K562 (cell line): Measurements from ENCODE around the gene CRLF2. TPM values are rescaled to one million over a fixed set of nuclear protein-coding genes. Genes with fewer than 3 reads are reported as not detected.

Source experiments
- ATAC-seq: fragments of 200-7000 bp; cut with Tn5 transposase; 3 replicates; pipeline ENCODE4 v1.9.1; 2020; ENCODE audit warnings: moderate library complexity
- BruUV-seq: library from RNA; stranded (reverse); fragments of 400-500 nt; replicated peaks from 2 replicates; lab custom pipeline; 2021; lab: Mats Ljungman, UMichigan
- CTCF ChIA-PET: fragments of 300-600 bp; formaldehyde crosslinking; extraction: SDS; loops from one replicate; lab custom pipeline; 2021; ENCODE audit warnings: low intra/inter-chr PET ratio; lab: Yijun Ruan, JAX
- POLR2A ChIA-PET: fragments of 300-600, 350-650 bp; sonication (Branson Sonifier 250); formaldehyde crosslinking; extraction: SDS; loops from one replicate; lab custom pipeline; 2021; ENCODE audit warnings: antibody characterized with exemption, inconsistent platforms; lab: Yijun Ruan, JAX
- DNase-seq, 4 experiments: peaks; one replicate each; pipeline versions ENCODE4 v3.0.0 to v3.0.0-alpha.2; 2011 to 2018; ENCODE audit warnings: low spot score in 3 of 4, mixed read lengths in 3 of 4; ENCODE audit errors: extremely low read depth in 1 of 4
- FAIRE-seq: peaks from 2 replicates; lab custom pipeline; 2011; peaks lifted over from hg19 to GRCh38; lab: Jason Lieb, UNC
- H2AFZ ChIP-seq: 2 replicates; pipeline ENCODE4 v1.6.0; 2011; ENCODE audit warnings: low read depth, low read length, control low read depth, inconsistent platforms
- H3K27ac ChIP-seq: fragments of 200-600 bp; 3 replicates; pipeline ENCODE4 v1.8.0; 2011; ENCODE audit warnings: low read depth, mild to moderate bottlenecking, control low read depth, inconsistent platforms, low read length, moderate library complexity, mixed read lengths; ENCODE audit errors: extremely low read depth
- H3K27me3 ChIP-seq, 2 experiments: fragments of 300-600 bp in 1 of 2; 2 replicates in 1 of 2; 3 replicates in 1 of 2; pipeline versions ENCODE4 v1.6.0 to v1.8.0; 2011; ENCODE audit warnings: inconsistent platforms in 2 of 2, low read length in 2 of 2, mild to moderate bottlenecking in 1 of 2, mixed read lengths in 1 of 2, moderate library complexity in 1 of 2; ENCODE audit not compliant: control insufficient read depth in 2 of 2, insufficient read depth in 2 of 2
- H3K36me3 ChIP-seq: fragments of 300-600 bp; 3 replicates; pipeline ENCODE4 v1.8.0; 2011; ENCODE audit warnings: mild to moderate bottlenecking, low read length, inconsistent platforms; ENCODE audit not compliant: control insufficient read depth, insufficient read depth
- H3K4me1 ChIP-seq, 2 experiments: fragments of 200-600 bp in 1 of 2; replicated peaks in 1 of 2; 2 replicates in 1 of 2; 3 replicates in 1 of 2; pipeline versions ENCODE4 v1.5.1 to v1.8.0; 2011; ENCODE audit warnings: inconsistent platforms in 2 of 2, low read length in 2 of 2, mild to moderate bottlenecking in 1 of 2, mixed read lengths in 1 of 2, moderate library complexity in 1 of 2; ENCODE audit not compliant: control insufficient read depth in 2 of 2, insufficient read depth in 2 of 2
- H3K4me2 ChIP-seq: 2 replicates; pipeline ENCODE4 v1.6.1; 2011; ENCODE audit warnings: low read length, control low read depth, inconsistent platforms, mixed read lengths; ENCODE audit not compliant: insufficient read depth
- H3K4me3 ChIP-seq: fragments of 200-600 bp; sonication (generic), shearing (Covaris generic); 2 replicates; pipeline ENCODE4 v1.5.1; 2016; ENCODE audit warnings: control low read depth, inconsistent platforms
- H3K79me2 ChIP-seq: fragments of 200-600 bp; 3 replicates; pipeline ENCODE4 v1.8.0; 2011; ENCODE audit warnings: low read length, inconsistent platforms; ENCODE audit not compliant: control insufficient read depth, insufficient read depth
- H3K9ac ChIP-seq, 2 experiments: 2 replicates each; pipeline versions ENCODE4 v1.6.0 to v1.6.1; 2011; ENCODE audit warnings: low read depth in 2 of 2, low read length in 2 of 2, control low read depth in 1 of 2, inconsistent platforms in 1 of 2, mild to moderate bottlenecking in 1 of 2, mixed read lengths in 1 of 2; ENCODE audit not compliant: insufficient read depth in 1 of 2
- H3K9me1 ChIP-seq: one replicate; pipeline ENCODE4 v1.6.0; 2011; ENCODE audit warnings: inconsistent platforms, mild to moderate bottlenecking, low read length, moderate library complexity; ENCODE audit not compliant: control insufficient read depth, insufficient read depth
- H3K9me3 ChIP-seq: replicated peaks from 2 replicates; pipeline ENCODE4 v1.5.1; 2011; ENCODE audit warnings: low read depth, low read length, inconsistent platforms; ENCODE audit not compliant: control insufficient read depth, insufficient read depth
- H4K20me1 ChIP-seq: replicated peaks from 2 replicates; pipeline ENCODE4 v1.6.1; 2011; ENCODE audit warnings: low read length, inconsistent platforms, mixed read lengths; ENCODE audit not compliant: control insufficient read depth, insufficient read depth
- AFF4 ChIP-seq: sonication (generic); formaldehyde crosslinking; IDR thresholded peaks from 2 replicates; pipeline ENCODE4 v1.8.0; 2023; ENCODE audit warnings: mild to moderate bottlenecking, missing genetic modification reagents
- DMBX1 ChIP-seq: fragments of 250-450 bp; sonication (Bioruptor Pico); IDR thresholded peaks from 2 replicates; pipeline ENCODE4 v1.8.0; 2022; ENCODE audit warnings: inconsistent platforms, mild to moderate bottlenecking, moderate library complexity, borderline replicate concordance
- PHF20 ChIP-seq: fragments of 450-650 bp; IDR thresholded peaks from 2 replicates; pipeline ENCODE4 v1.6.1; 2018; ENCODE audit not compliant: partially characterized antibody
- POLR2B ChIP-seq: fragments of 450-650 bp; IDR thresholded peaks from 2 replicates; pipeline ENCODE4 v1.6.1; 2018; ENCODE audit warnings: low read depth; ENCODE audit not compliant: partially characterized antibody
- RBM17 ChIP-seq: fragments of 200-400 bp; formaldehyde crosslinking; IDR thresholded peaks from 2 replicates; pipeline ENCODE4 v1.6.1; 2017; ENCODE audit warnings: low read depth, mild to moderate bottlenecking, low read length, borderline replicate concordance
- SAP30 ChIP-seq: fragments of 200-600 bp; sonication (generic); IDR thresholded peaks from 2 replicates; pipeline ENCODE4 v1.6.1; 2012; ENCODE audit warnings: borderline replicate concordance, low read depth, mild to moderate bottlenecking, moderate library complexity, low read length, control low read depth, inconsistent platforms; ENCODE audit not compliant: insufficient read depth, poor library complexity, severe bottlenecking
- ZNF764 ChIP-seq: fragments of 250-450 bp; sonication (Bioruptor Pico); IDR thresholded peaks from 2 replicates; pipeline ENCODE4 v1.4.0; 2020; ENCODE audit warnings: low read depth, mild to moderate bottlenecking, moderate library complexity
- WGBS: fragments of 100-300 bp; shearing (Covaris generic); methylation state at CpG from one replicate; pipeline ENCODE4 v1.1.6; 2016; ENCODE audit warnings: low coverage, mixed read lengths; ENCODE audit not compliant: insufficient coverage; ENCODE audit errors: missing lambda C conversion rate; 5-methylcytosine and 5-hydroxymethylcytosine counted together
- in situ Hi-C: fragments of 300-500 bp; cut with MboI; formaldehyde crosslinking; loops from 4 replicates; pipeline ENCODE4 v1.15.0; 2018; ENCODE audit warnings: inconsistent platforms, mixed read lengths
- intact Hi-C: fragments of 100-400 bp; cut with micrococcal nuclease; formaldehyde crosslinking; loops from 2 replicates; pipeline ENCODE4 v1.14.2; 2022
- polyA plus RNA-seq, 8 experiments: library from polyadenylated mRNA; depleted of rRNA in 4 of 8; stranded (reverse) in 5 of 8; unstranded in 3 of 8; fragments of >200 nt; fragmentation: Nextera tagmentation in 2 of 8; fragmentation: Illumina TruSeq in 1 of 8; extraction: Ambion mirVana in 2 of 8; extraction: Trizol in 1 of 8; gene quantifications; 2 replicates each; pipeline versions ENCODE4 v1.2.1 to v1.2.3, GENCODE V29; 2011 to 2014; ENCODE audit warnings: inconsistent platforms in 1 of 8, missing spikeins in 1 of 8
- total RNA-seq, 7 experiments: library from RNA; depleted of rRNA in 6 of 7; stranded (reverse); fragments of >200 nt in 6 of 7; fragmentation: Illumina TruSeq in 2 of 7; extraction: Trizol in 2 of 7; gene quantifications; 2 replicates each; pipeline versions ENCODE4 v1.2.1 to v1.2.3, GENCODE V29; 2011 to 2021; ENCODE audit warnings: low replicate concordance in 1 of 7

CRLF2 gene
- total and polyA plus RNA-seq, 9 of the 15 experiments (the other 6 are each of a cell fraction or from before 2014, with no cell fraction given): not detected

GRCh38 chrX:1151378-1152077 lies 60.9 kb downstream of the CRLF2 start:
- ATAC-seq (no peak), DNase-seq (no peak), FAIRE-seq (no peak)
- 5% methylated on average over 4 of the region's 9 CpGs for WGBS
- no peak overlapping the region for H3K4me3 ChIP-seq
- TF ChIP-seq POLR2B (no peak), RBM17 (no peak), SAP30 (no peak), PHF20 (no peak), DMBX1 (CRISPR knock-in tag) (no peak), ZNF764 (CRISPR knock-in tag) (no peak), AFF4 (CRISPR knock-in tag) (no peak)
- no peaks in the 10 kb centered on the region for H3K9me1 ChIP-seq
- no peaks in the 10 kb centered on the region for H3K9me3 ChIP-seq
- intact Hi-C loops: no loop called here
- CTCF ChIA-PET: no interaction called here
- no peak overlapping the region for H3K4me2 ChIP-seq
- no peaks in the 10 kb centered on the region for H3K4me1 ChIP-seq
- H2AFZ ChIP-seq: no peak overlapping the region
- no peak overlapping the region for H3K27ac ChIP-seq
- POLR2A ChIA-PET: no interaction called here
- H3K9ac ChIP-seq: no peak overlapping the region
- H3K36me3 ChIP-seq: no peaks in the 10 kb centered on the region
- H3K79me2 ChIP-seq: no peaks in the 10 kb centered on the region
- BruUV-seq: no TSS peak
- H4K20me1 ChIP-seq: no peaks in the 10 kb centered on the region
- in situ Hi-C loops: no loop called here
- H3K27me3 ChIP-seq: no peaks in the 10 kb centered on the region
